ENCODE measurements around the gene HAS3. TPM values are rescaled to one million over a fixed set of nuclear protein-coding genes. Genes with fewer than 3 reads are reported as not detected.
A peak's percentile ranks its signal among the peaks of the same experiment; 100 is the strongest.

Gene HAS3
- total RNA-seq, 6 donors from 2014 or later: 4.5 to 32.0 (median 15.8) TPM

DNA sequence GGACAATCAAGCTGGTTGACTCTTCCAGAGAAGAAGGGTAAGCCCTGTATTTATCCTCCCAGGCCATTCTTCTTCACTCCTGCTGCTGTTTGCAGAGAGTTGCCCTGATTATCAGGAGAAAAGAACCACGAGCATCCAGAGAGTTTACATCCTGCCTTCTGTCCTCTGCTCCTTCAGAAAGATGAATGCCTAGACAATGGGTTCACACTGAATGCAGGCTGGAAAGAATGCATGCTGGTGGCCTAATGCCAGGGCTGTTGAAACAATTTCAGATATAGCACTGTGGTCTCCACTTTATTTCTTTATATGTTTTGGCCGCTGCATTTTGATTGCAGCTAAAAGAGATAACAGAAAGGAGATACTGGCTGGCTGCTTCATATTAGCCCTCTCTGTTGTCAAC, 21.2 kb upstream of the HAS3 start:
- Histone ChIP-seq H3K9me3 (no peaks in the 10 kb centered on the region), H3K4me1 (peaks cover under 1 to 21% (median 5%) of the 10 kb centered on the region in 4 donors), H3K36me3 (peaks cover 0 to 12% (median 2%) of the 10 kb centered on the region in 4 donors), H3K27me3 (no peaks in the 10 kb centered on the region), H3K4me3 (no peak overlapping the region), H3K27ac (no peak overlapping the region)
- no peak for TF ChIP-seq POLR2A (IDR thresholded peaks at IDR 0.05)
- TF ChIP-seq CTCF (IDR thresholded peaks at IDR 0.05): no peak
- TF ChIP-seq POLR2AphosphoS5 (IDR thresholded peaks at IDR 0.05): no peak
- no peak for TF ChIP-seq EP300 (IDR thresholded peaks at IDR 0.05)
- no peak for DNase-seq
- ATAC-seq (ENCODE audit: low FRiP score in 2 of 2): no peak
- 63 to 70% methylated on average over 2 of the region's 2 CpGs for WGBS, 2 donors

- peaks cover 0 to 12% (median 2%) of the 10 kb centered on the region in 4 donors for H3K36me3 ChIP-seq
- ATAC-seq (ENCODE audit: low FRiP score in 2 of 2) (no peak), DNase-seq (no peak)
- peaks cover 8 to 27% (median 14%) of the 10 kb centered on the region in 4 donors for H3K4me1 ChIP-seq
- H3K27ac ChIP-seq: no peak overlapping the region
- no peaks in the 10 kb centered on the region for H3K9me3 ChIP-seq
- no peak overlapping the region for H3K4me3 ChIP-seq
- no peak for TF ChIP-seq CTCF (IDR thresholded peaks at IDR 0.05)
- TF ChIP-seq EP300 (IDR thresholded peaks at IDR 0.05): no peak
- TF ChIP-seq POLR2A (IDR thresholded peaks at IDR 0.05): no peak
- no peak for TF ChIP-seq POLR2AphosphoS5 (IDR thresholded peaks at IDR 0.05)
- no peaks in the 10 kb centered on the region for H3K27me3 ChIP-seq
- WGBS, 2 donors: 54 to 67% methylated on average over 5 of the region's 5 CpGs
These were observed 20.3 kb upstream of the HAS3 start for GRCh38 chr16:69085032-69085695.

- H3K36me3 ChIP-seq: peaks cover 0 to 12% (median 2%) of the 10 kb centered on the region in 4 donors
- H3K27me3 ChIP-seq: no peaks in the 10 kb centered on the region
- ATAC-seq (ENCODE audit: low FRiP score in 2 of 2) (peak; percentile 32 to 55), DNase-seq (peak in 1 of 2 donors; percentile 69)
- peak overlapping the region in 3 of 4 donors; percentile 65 to 86 (median 69) for H3K27ac ChIP-seq
- no peaks in the 10 kb centered on the region for H3K9me3 ChIP-seq
- peaks cover 8 to 27% (median 16%) of the 10 kb centered on the region in 4 donors for H3K4me1 ChIP-seq
- peak overlapping the region in 3 of 4 donors; percentile 8 to 33 (median 28) for H3K4me3 ChIP-seq
- WGBS, 2 donors: 39 to 45% methylated on average over 3 of the region's 3 CpGs
- TF ChIP-seq POLR2AphosphoS5 (IDR thresholded peaks at IDR 0.05): no peak
- peak in 1 of 4 donors; percentile 63 for TF ChIP-seq EP300 (IDR thresholded peaks at IDR 0.05)
These were observed 18.3 kb upstream of the HAS3 start for GRCh38 chr16:69087161-69087581.

DNA sequence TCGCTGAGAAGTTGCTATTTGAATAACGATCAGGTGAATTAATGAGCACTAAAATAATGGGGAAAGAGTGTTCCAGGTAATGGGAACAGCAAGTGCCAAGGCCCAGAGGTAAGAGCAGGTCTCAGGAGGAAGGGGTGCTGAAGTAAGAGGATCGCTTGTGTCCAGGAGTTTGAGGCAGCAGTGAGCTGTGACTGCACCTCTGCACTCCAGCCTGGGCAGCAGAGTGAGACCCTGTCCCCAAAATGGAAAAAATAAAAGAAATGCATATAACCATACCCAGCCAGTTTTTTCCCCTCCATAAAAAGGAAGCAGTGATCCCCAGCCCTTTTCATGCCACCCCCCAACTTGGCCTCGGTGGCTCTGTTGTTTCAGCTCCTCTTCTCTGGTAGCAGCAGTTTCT, 16.8 kb upstream of the HAS3 start:
- no peaks in the 10 kb centered on the region for H3K9me3 ChIP-seq
- no peaks in the 10 kb centered on the region for H3K27me3 ChIP-seq
- peak overlapping the region in 3 of 4 donors; percentile 35 to 65 (median 54) for H3K27ac ChIP-seq
- H3K4me3 ChIP-seq: no peak overlapping the region
- peaks cover 8 to 27% (median 16%) of the 10 kb centered on the region in 4 donors for H3K4me1 ChIP-seq
- ATAC-seq (ENCODE audit: low FRiP score in 2 of 2): no peak
- TF ChIP-seq POLR2A (IDR thresholded peaks at IDR 0.05) (no peak), CTCF (IDR thresholded peaks at IDR 0.05) (no peak), EP300 (IDR thresholded peaks at IDR 0.05) (no peak), POLR2AphosphoS5 (IDR thresholded peaks at IDR 0.05) (no peak)
- H3K36me3 ChIP-seq: peaks cover 0 to 9% (median 0%) of the 10 kb centered on the region in 4 donors
- WGBS, 2 donors: 61 to 66% methylated on average over 4 of the region's 4 CpGs
- no peak for DNase-seq

GRCh38 chr16:69089091-69089910, 16.2 kb upstream of the HAS3 start:
- Histone ChIP-seq H3K9me3 (no peaks in the 10 kb centered on the region), H3K27me3 (no peaks in the 10 kb centered on the region), H3K27ac (peak overlapping the region in 3 of 4 donors; percentile 35 to 65 (median 54)), H3K4me3 (no peak overlapping the region), H3K4me1 (peaks cover 8 to 31% (median 16%) of the 10 kb centered on the region in 4 donors), H3K36me3 (peaks cover 0 to 6% (median 0%) of the 10 kb centered on the region in 4 donors)
- peak in 1 of 2 donors; percentile 69 for DNase-seq
- WGBS, 2 donors: 27 to 41% methylated on average over 10 to 16 of the region's 16 CpGs
- TF ChIP-seq EP300 (IDR thresholded peaks at IDR 0.05): no peak
- TF ChIP-seq POLR2AphosphoS5 (IDR thresholded peaks at IDR 0.05): no peak
- TF ChIP-seq POLR2A (IDR thresholded peaks at IDR 0.05): no peak
- TF ChIP-seq CTCF (IDR thresholded peaks at IDR 0.05): peak in 1 of 6 experiments; percentile 4
- ATAC-seq (ENCODE audit: low FRiP score in 2 of 2): peak; percentile 25 to 66

Measured in upper lobe of left lung (tissue), 6 donors.